Measurements from ENCODE around the gene SLC22A5. TPM values are rescaled to one million over a fixed set of nuclear protein-coding genes. Genes with fewer than 3 reads are reported as not detected.
A peak's percentile ranks its signal among the peaks of the same experiment; 100 is the strongest.
"Not testable (repeated sequence)": the region's sequence is repeated elsewhere in the genome, so short reads cannot be mapped to it uniquely, and the experiment has no call there.

Gene SLC22A5
- total RNA-seq, 1 donor from 2014 or later, result 23.2 TPM

- DNase-seq (ENCODE audit: low spot score), result peak; percentile 56
Observed at GRCh38 chr5:132388244-132389050, 18.9 kb downstream of the SLC22A5 start.

GRCh38 chr5:132389051-132389331 is 19.5 kb downstream of the SLC22A5 start:
- DNase-seq (ENCODE audit: low spot score), result no peak

GRCh38 chr5:132389585-132390286 is 20.2 kb downstream of the SLC22A5 start:
- DNase-seq (ENCODE audit: low spot score), result peak; percentile 66

GRCh38 chr5:132391247-132391646 is 21.7 kb downstream of the SLC22A5 start:
- DNase-seq (ENCODE audit: low spot score), result no peak

GRCh38 chr5:132391870-132392269 is 22.4 kb downstream of the SLC22A5 start:
- no peak for DNase-seq (ENCODE audit: low spot score)

- no peak for DNase-seq (ENCODE audit: low spot score)
Observed at GRCh38 chr5:132392411-132392810, 22.9 kb downstream of the SLC22A5 start.

- DNase-seq (ENCODE audit: low spot score), result no peak
Observed at GRCh38 chr5:132392978-132393825, 23.7 kb downstream of the SLC22A5 start.

GRCh38 chr5:132394667-132395259 is 25.3 kb downstream of the SLC22A5 start:
- no peak for DNase-seq (ENCODE audit: low spot score)

- DNase-seq (ENCODE audit: low spot score), result no peak
Observed at GRCh38 chr5:132396589-132397031, 27.1 kb downstream of the SLC22A5 start.

- no peak for DNase-seq (ENCODE audit: low spot score)
Observed at GRCh38 chr5:132397224-132397623, 27.7 kb downstream of the SLC22A5 start.

GRCh38 chr5:132397936-132398675 is 28.6 kb downstream of the SLC22A5 start:
- DNase-seq (ENCODE audit: low spot score), result not testable (repeated sequence)

GRCh38 chr5:132404041-132404440 is 34.5 kb downstream of the SLC22A5 start:
- not testable (repeated sequence) for DNase-seq (ENCODE audit: low spot score)

GRCh38 chr5:132405646-132406045 is 36.1 kb downstream of the SLC22A5 start:
- DNase-seq (ENCODE audit: low spot score), result no peak

GRCh38 chr5:132406144-132406783 is 36.8 kb downstream of the SLC22A5 start:
- no peak for DNase-seq (ENCODE audit: low spot score)

- DNase-seq (ENCODE audit: low spot score), result no peak
Observed at GRCh38 chr5:132407970-132408369, 38.5 kb downstream of the SLC22A5 start.

- DNase-seq (ENCODE audit: low spot score), result peak; percentile 36
Observed at GRCh38 chr5:132408456-132408855, 38.9 kb downstream of the SLC22A5 start.

- DNase-seq (ENCODE audit: low spot score), result no peak
Observed at GRCh38 chr5:132408965-132409364, 39.5 kb downstream of the SLC22A5 start.

- DNase-seq (ENCODE audit: low spot score), result peak; percentile 82
Observed at GRCh38 chr5:132410451-132411303, 41.2 kb downstream of the SLC22A5 start.

GRCh38 chr5:132411304-132412013 is 41.9 kb downstream of the SLC22A5 start:
- DNase-seq (ENCODE audit: low spot score), result peak; percentile 52
